IgD-negative memory B cell (primary cell): ENCODE data around the gene TSPAN1. TPM values are rescaled to one million over a fixed set of nuclear protein-coding genes. Genes with fewer than 3 reads are reported as not detected.

Experiments used
- H3K27ac Mint-ChIP-seq, 3 donors: one replicate each; pipeline ENCODE4 v1.8.0; 2020 to 2022; ENCODE audit warnings: mild to moderate bottlenecking in 3 of 3, mixed read lengths in 3 of 3, moderate library complexity in 1 of 3
- H3K27me3 Mint-ChIP-seq: one replicate; pipeline ENCODE4 v1.8.0; 2021; ENCODE audit warnings: mixed read lengths
- H3K36me3 Mint-ChIP-seq: one replicate; pipeline ENCODE4 v1.8.0; 2020; ENCODE audit warnings: mild to moderate bottlenecking, mixed read lengths
- H3K4me1 Mint-ChIP-seq, 3 donors: one replicate each; pipeline ENCODE4 v1.8.0; 2020 to 2022; ENCODE audit warnings: mixed read lengths in 3 of 3, mild to moderate bottlenecking in 1 of 3
- H3K4me3 Mint-ChIP-seq, 4 donors: one replicate each; pipeline ENCODE4 v1.8.0; 2020 to 2022; ENCODE audit warnings: mild to moderate bottlenecking in 4 of 4, mixed read lengths in 4 of 4, moderate library complexity in 3 of 4
- H3K9me3 Mint-ChIP-seq, 3 donors: one replicate each; pipeline ENCODE4 v1.8.0; 2020 to 2021; ENCODE audit warnings: mixed read lengths in 3 of 3, mild to moderate bottlenecking in 1 of 3
- polyA plus RNA-seq: library from polyadenylated mRNA; unstranded; fragments of 300-500 nt; fragmentation: Illumina TruSeq; gene quantifications from one replicate; pipeline ENCODE4 v1.2.3, GENCODE V29; 2021

TSPAN1 gene
- polyA plus RNA-seq, 1 donor from 2014 or later: not detected

- Mint-ChIP-seq H3K27ac (peak overlapping the region in 1 of 3 donors; percentile 10), H3K4me1 (peaks cover 0 to 8% (median 6%) of the 10 kb centered on the region in 3 donors), H3K36me3 (peaks cover 6% of the 10 kb centered on the region), H3K27me3 (no peaks in the 10 kb centered on the region), H3K4me3 (no peak overlapping the region), H3K9me3 (no peaks in the 10 kb centered on the region)
Observed at GRCh38 chr1:46188295-46189030, 13.6 kb downstream of the TSPAN1 start.

- Mint-ChIP-seq H3K9me3 (no peaks in the 10 kb centered on the region), H3K4me3 (no peak overlapping the region), H3K27ac (no peak overlapping the region), H3K27me3 (no peaks in the 10 kb centered on the region), H3K4me1 (no peaks in the 10 kb centered on the region), H3K36me3 (peaks cover 5% of the 10 kb centered on the region)
Observed at GRCh38 chr1:46190539-46190938, 15.7 kb downstream of the TSPAN1 start.

GRCh38 chr1:46191033-46191701 lies 16.3 kb downstream of the TSPAN1 start:
- H3K27ac Mint-ChIP-seq: no peak overlapping the region
- H3K36me3 Mint-ChIP-seq: peaks cover 5% of the 10 kb centered on the region
- H3K9me3 Mint-ChIP-seq: no peaks in the 10 kb centered on the region
- no peaks in the 10 kb centered on the region for H3K27me3 Mint-ChIP-seq
- H3K4me1 Mint-ChIP-seq: no peaks in the 10 kb centered on the region
- H3K4me3 Mint-ChIP-seq: no peak overlapping the region

GRCh38 chr1:46192171-46192570 lies 17.3 kb downstream of the TSPAN1 start:
- H3K9me3 Mint-ChIP-seq: no peaks in the 10 kb centered on the region
- peaks cover 0 to under 1% (median 0%) of the 10 kb centered on the region in 3 donors for H3K4me1 Mint-ChIP-seq
- H3K36me3 Mint-ChIP-seq: peaks cover 5% of the 10 kb centered on the region
- no peaks in the 10 kb centered on the region for H3K27me3 Mint-ChIP-seq
- no peak overlapping the region for H3K27ac Mint-ChIP-seq
- H3K4me3 Mint-ChIP-seq: no peak overlapping the region

GRCh38 chr1:46193285-46193684 lies 18.4 kb downstream of the TSPAN1 start:
- Mint-ChIP-seq H3K4me1 (peaks cover 0 to 4% (median 0%) of the 10 kb centered on the region in 3 donors), H3K36me3 (peaks cover 4% of the 10 kb centered on the region), H3K9me3 (no peaks in the 10 kb centered on the region), H3K4me3 (no peak overlapping the region), H3K27me3 (no peaks in the 10 kb centered on the region), H3K27ac (no peak overlapping the region)

GRCh38 chr1:46193984-46194570 lies 19.2 kb downstream of the TSPAN1 start:
- H3K27me3 Mint-ChIP-seq: no peaks in the 10 kb centered on the region
- peaks cover 4% of the 10 kb centered on the region for H3K36me3 Mint-ChIP-seq
- no peaks in the 10 kb centered on the region for H3K9me3 Mint-ChIP-seq
- H3K4me1 Mint-ChIP-seq: peaks cover 3 to 7% (median 5%) of the 10 kb centered on the region in 3 donors
- no peak overlapping the region for H3K27ac Mint-ChIP-seq
- H3K4me3 Mint-ChIP-seq: no peak overlapping the region

- Mint-ChIP-seq H3K4me1 (peaks cover 6 to 9% (median 8%) of the 10 kb centered on the region in 3 donors), H3K27ac (no peak overlapping the region), H3K27me3 (no peaks in the 10 kb centered on the region), H3K36me3 (peaks cover under 1% of the 10 kb centered on the region), H3K4me3 (no peak overlapping the region), H3K9me3 (no peaks in the 10 kb centered on the region)
Observed at GRCh38 chr1:46194641-46195193, 19.8 kb downstream of the TSPAN1 start.

GRCh38 chr1:46196609-46197008 lies 21.7 kb downstream of the TSPAN1 start:
- H3K27ac Mint-ChIP-seq: no peak overlapping the region
- H3K9me3 Mint-ChIP-seq: no peaks in the 10 kb centered on the region
- peak overlapping the region in 2 of 4 donors; percentile 41 to 88 for H3K4me3 Mint-ChIP-seq
- no peaks in the 10 kb centered on the region for H3K27me3 Mint-ChIP-seq
- peaks cover 7 to 14% (median 8%) of the 10 kb centered on the region in 3 donors for H3K4me1 Mint-ChIP-seq
- H3K36me3 Mint-ChIP-seq: no peaks in the 10 kb centered on the region

GRCh38 chr1:46197560-46197963 lies 22.7 kb downstream of the TSPAN1 start:
- H3K36me3 Mint-ChIP-seq: no peaks in the 10 kb centered on the region
- peak overlapping the region; percentile 78 to 88 (median 88) for H3K4me3 Mint-ChIP-seq
- peak overlapping the region in 1 of 3 donors; percentile 39 for H3K27ac Mint-ChIP-seq
- H3K9me3 Mint-ChIP-seq: no peaks in the 10 kb centered on the region
- H3K27me3 Mint-ChIP-seq: peaks cover under 1% of the 10 kb centered on the region
- H3K4me1 Mint-ChIP-seq: peaks cover 7 to 14% (median 8%) of the 10 kb centered on the region in 3 donors

GRCh38 chr1:46197964-46198811 lies 23.3 kb downstream of the TSPAN1 start, which contains the start of gene POMGNT1:
POMGNT1 (minus strand) TSS chr1:46198434; CDS start chr1:46197821, 613 bp downstream.
- Mint-ChIP-seq H3K27me3 (peaks cover 5% of the 10 kb centered on the region), H3K4me3 (peak within 1 kb of the TSS; percentile 85 to 88 (median 88)), H3K36me3 (peaks cover 2% of the 10 kb centered on the region), H3K4me1 (peaks cover 11 to 18% (median 11%) of the 10 kb centered on the region in 3 donors), H3K9me3 (no peaks in the 10 kb centered on the region), H3K27ac (peak within 1 kb of the TSS; percentile 39 to 52 (median 39))

GRCh38 chr1:46199233-46199749 lies 24.4 kb downstream of the TSPAN1 start:
- H3K4me1 Mint-ChIP-seq: peaks cover 11 to 18% (median 13%) of the 10 kb centered on the region in 3 donors
- peaks cover 2% of the 10 kb centered on the region for H3K36me3 Mint-ChIP-seq
- no peak overlapping the region for H3K27ac Mint-ChIP-seq
- H3K4me3 Mint-ChIP-seq: peak overlapping the region; percentile 78 to 88 (median 86)
- H3K9me3 Mint-ChIP-seq: no peaks in the 10 kb centered on the region
- H3K27me3 Mint-ChIP-seq: peaks cover 8% of the 10 kb centered on the region

GRCh38 chr1:46203738-46204405 lies 29.0 kb downstream of the TSPAN1 start:
- Mint-ChIP-seq H3K4me1 (peaks cover 6 to 13% (median 9%) of the 10 kb centered on the region in 3 donors), H3K27me3 (peaks cover 10% of the 10 kb centered on the region), H3K27ac (peak overlapping the region in 1 of 3 donors; percentile 63), H3K4me3 (peak overlapping the region in 2 of 4 donors; percentile 13 to 39), H3K36me3 (peaks cover 2% of the 10 kb centered on the region), H3K9me3 (no peaks in the 10 kb centered on the region)

- Mint-ChIP-seq H3K36me3 (peaks cover 2% of the 10 kb centered on the region), H3K9me3 (no peaks in the 10 kb centered on the region), H3K27ac (no peak overlapping the region), H3K4me1 (peaks cover 4 to 9% (median 6%) of the 10 kb centered on the region in 3 donors), H3K4me3 (peak overlapping the region in 1 of 4 donors; percentile 13), H3K27me3 (peaks cover 11% of the 10 kb centered on the region)
Observed at GRCh38 chr1:46204406-46204742, 29.5 kb downstream of the TSPAN1 start.
